ENCODE results near the gene CNOT3.

GRCh38 chr19:54190503-54191010, 53.0 kb downstream of the CNOT3 start:
- no peak for TF ChIP-seq CTCF (IDR thresholded peaks at IDR 0.05; ENCODE audit: insufficient read depth, low read length, poor library complexity, severe bottlenecking)
- TF ChIP-seq EZH2phosphoT487 (conservative IDR thresholded peaks at IDR 0.05; ENCODE audit: low read length), result no peak

Data from SU-DHL-6 (cell line).